ENCODE results near the gene ZNF396.

DNA sequence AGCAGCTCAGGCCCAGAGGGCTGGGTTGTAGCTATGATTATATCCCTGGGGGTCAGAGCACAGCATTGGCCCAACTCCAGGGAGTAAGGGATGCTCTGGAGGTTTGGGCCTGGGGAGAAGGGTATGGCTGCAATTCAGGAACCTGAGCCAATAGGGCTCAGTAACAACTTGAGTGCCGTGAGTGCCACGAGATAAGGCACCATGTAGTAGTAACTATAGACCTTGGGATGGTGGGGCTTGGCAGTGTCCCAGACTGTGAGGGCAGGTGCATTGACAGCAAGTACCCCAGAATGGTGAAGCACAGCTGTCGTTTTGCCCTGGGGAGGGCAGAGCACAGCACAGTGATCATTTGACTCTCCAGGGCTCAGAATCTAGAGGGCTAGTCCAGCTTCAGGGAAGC lies 45.1 kb upstream of the ZNF396 start:
- TF ChIP-seq EZH2phosphoT487 (conservative IDR thresholded peaks at IDR 0.05; ENCODE audit: low read length): no peak
- TF ChIP-seq, protein P1, sequence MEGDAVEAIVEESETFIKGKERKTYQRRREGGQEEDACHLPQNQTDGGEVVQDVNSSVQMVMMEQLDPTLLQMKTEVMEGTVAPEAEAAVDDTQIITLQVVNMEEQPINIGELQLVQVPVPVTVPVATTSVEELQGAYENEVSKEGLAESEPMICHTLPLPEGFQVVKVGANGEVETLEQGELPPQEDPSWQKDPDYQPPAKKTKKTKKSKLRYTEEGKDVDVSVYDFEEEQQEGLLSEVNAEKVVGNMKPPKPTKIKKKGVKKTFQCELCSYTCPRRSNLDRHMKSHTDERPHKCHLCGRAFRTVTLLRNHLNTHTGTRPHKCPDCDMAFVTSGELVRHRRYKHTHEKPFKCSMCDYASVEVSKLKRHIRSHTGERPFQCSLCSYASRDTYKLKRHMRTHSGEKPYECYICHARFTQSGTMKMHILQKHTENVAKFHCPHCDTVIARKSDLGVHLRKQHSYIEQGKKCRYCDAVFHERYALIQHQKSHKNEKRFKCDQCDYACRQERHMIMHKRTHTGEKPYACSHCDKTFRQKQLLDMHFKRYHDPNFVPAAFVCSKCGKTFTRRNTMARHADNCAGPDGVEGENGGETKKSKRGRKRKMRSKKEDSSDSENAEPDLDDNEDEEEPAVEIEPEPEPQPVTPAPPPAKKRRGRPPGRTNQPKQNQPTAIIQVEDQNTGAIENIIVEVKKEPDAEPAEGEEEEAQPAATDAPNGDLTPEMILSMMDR (IDR thresholded peaks at IDR 0.05; ENCODE audit: insufficient read depth, low read length, poor library complexity, severe bottlenecking): no peak

Data from SU-DHL-6 (cell line).